Measurements from ENCODE around the gene ZNF511. TPM values are rescaled to one million over a fixed set of nuclear protein-coding genes. Genes with fewer than 3 reads are reported as not detected.

Gene ZNF511
- total RNA-seq, 1 experiment from 2014 or later, result 89.4 TPM

- H3K27me3 Mint-ChIP-seq (ENCODE audit: low read depth), result peaks cover 28% of the 10 kb centered on the region
- Histone ChIP-seq H3K23ac (ENCODE audit: insufficient read length, low read depth, low read length) (no peak overlapping the region), H4K5ac (ENCODE audit: insufficient read length, low read depth, low read length) (no peak overlapping the region), H2BK12ac (ENCODE audit: insufficient read length, low read depth, low read length) (no peak overlapping the region), H3K4me1 (ENCODE audit: insufficient read depth, low read length) (no peaks in the 10 kb centered on the region), H3K79me1 (ENCODE audit: insufficient read depth, low read depth, low read length, poor library complexity, severe bottlenecking) (no peaks in the 10 kb centered on the region), H2BK120ac (ENCODE audit: low read depth, low read length, poor library complexity, severe bottlenecking) (no peak overlapping the region), H3K4me2 (ENCODE audit: insufficient read depth, insufficient read length, low read length) (no peak overlapping the region), H3K79me2 (ENCODE audit: insufficient read depth, low read length) (no peaks in the 10 kb centered on the region), H4K20me1 (ENCODE audit: control insufficient read depth, insufficient read depth, insufficient read length) (no peaks in the 10 kb centered on the region), H3T11ph (ENCODE audit: low read length) (no peak overlapping the region), H3K27ac (ENCODE audit: insufficient read length, low read depth, low read length) (no peak overlapping the region), H3K23me2 (ENCODE audit: insufficient read length, low read depth, low read length, poor library complexity, severe bottlenecking) (no peaks in the 10 kb centered on the region), H3K9me3 (ENCODE audit: control insufficient read depth, low read depth, low read length) (no peaks in the 10 kb centered on the region), H3K9ac (ENCODE audit: extremely low read depth, insufficient read length, low read length) (no peak overlapping the region), H2BK20ac (ENCODE audit: low read depth, low read length, poor library complexity, severe bottlenecking) (no peak overlapping the region), H2BK15ac (ENCODE audit: low read depth, low read length) (no peak overlapping the region), H3K14ac (ENCODE audit: insufficient read depth, low read length) (no peak overlapping the region), H2BK5ac (ENCODE audit: insufficient read length, low read length) (no peak overlapping the region), H4K91ac (ENCODE audit: insufficient read length, low read depth, low read length) (no peak overlapping the region), H3K27me3 (ENCODE audit: insufficient read depth, low read length) (peaks cover 4% of the 10 kb centered on the region; the same call in 1 of the 2 replicates), H4K8ac (replicated peaks; ENCODE audit: insufficient read length, low read depth, low read length) (no peak overlapping the region), H3K4ac (ENCODE audit: low read depth, low read length) (no peak overlapping the region), H2AK5ac (ENCODE audit: insufficient read length, low read length) (no peak overlapping the region), H2AFZ (ENCODE audit: low read length) (no peak overlapping the region), H3K18ac (ENCODE audit: insufficient read length, low read depth, low read length) (no peak overlapping the region), H3K56ac (ENCODE audit: insufficient read length, low read depth, low read length) (no peak overlapping the region)
- no CpG with 5 or more reads among the region's 7 CpGs for WGBS (ENCODE audit: extremely low coverage, insufficient read length, low lambda C conversion rate)
- H3K9me3 Mint-ChIP-seq, result peaks cover 4 to 5% of the 10 kb centered on the region in 2 experiments; a peak in 4 of 5 replicates
- TF ChIP-seq CTCF (conservative IDR thresholded peaks at IDR 0.05), result no peak
- H3K36me3 Mint-ChIP-seq (ENCODE audit: insufficient read depth in 1 of 3, low read depth in 3 of 3), result peaks cover 2 to 13% (median 10%) of the 10 kb centered on the region in 3 experiments; a peak in 6 of 7 replicates
- H3K4me1 Mint-ChIP-seq, result peaks cover 0 to 9% of the 10 kb centered on the region in 2 experiments; a peak in 1 of 4 replicates
- no peak for DNase-seq
- no peak overlapping the region for H3K27ac Mint-ChIP-seq
- no peak overlapping the region for H3K4me3 Mint-ChIP-seq
Observed at GRCh38 chr10:133316732-133317131, 8.0 kb downstream of the ZNF511 start.
